DND-41 (cell line): Measurements from ENCODE around the gene CACNA2D4.

Source experiments
- EZH2 ChIP-seq: IDR thresholded peaks from 3 replicates; pipeline ENCODE4 v1.6.1; 2012; ENCODE audit warnings: borderline replicate concordance, low read depth, mild to moderate bottlenecking, moderate library complexity, low read length, inconsistent platforms; ENCODE audit not compliant: severe bottlenecking
- TF ChIP-seq, protein P1 (sequence below): IDR thresholded peaks from 2 replicates; pipeline ENCODE4 v1.5.1; 2012; ENCODE audit warnings: borderline replicate concordance, low read length, moderate library complexity, mild to moderate bottlenecking; ENCODE audit not compliant: poor library complexity, severe bottlenecking; ENCODE audit errors: extremely low read depth

DNA sequence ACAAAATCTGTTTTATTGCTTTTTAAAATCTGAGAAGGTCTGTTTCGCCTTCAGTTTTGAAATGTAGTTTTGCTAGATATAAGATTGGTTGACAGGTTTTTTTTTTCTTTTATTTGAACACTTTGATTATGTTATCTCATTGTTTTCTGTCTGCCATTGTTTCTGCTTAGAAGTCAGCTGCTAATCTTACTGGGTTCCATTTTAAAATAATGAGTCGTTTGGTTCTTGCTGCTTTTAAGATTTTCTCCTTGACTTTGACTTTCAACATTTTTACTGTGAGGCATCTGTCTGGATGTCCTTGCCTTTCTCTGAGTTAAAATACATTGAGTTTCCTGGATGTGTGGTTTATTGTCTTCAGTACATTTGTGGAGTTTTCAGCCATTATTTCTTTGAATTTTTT is 170.8 kb downstream of the CACNA2D4 start:
- TF ChIP-seq, protein P1, sequence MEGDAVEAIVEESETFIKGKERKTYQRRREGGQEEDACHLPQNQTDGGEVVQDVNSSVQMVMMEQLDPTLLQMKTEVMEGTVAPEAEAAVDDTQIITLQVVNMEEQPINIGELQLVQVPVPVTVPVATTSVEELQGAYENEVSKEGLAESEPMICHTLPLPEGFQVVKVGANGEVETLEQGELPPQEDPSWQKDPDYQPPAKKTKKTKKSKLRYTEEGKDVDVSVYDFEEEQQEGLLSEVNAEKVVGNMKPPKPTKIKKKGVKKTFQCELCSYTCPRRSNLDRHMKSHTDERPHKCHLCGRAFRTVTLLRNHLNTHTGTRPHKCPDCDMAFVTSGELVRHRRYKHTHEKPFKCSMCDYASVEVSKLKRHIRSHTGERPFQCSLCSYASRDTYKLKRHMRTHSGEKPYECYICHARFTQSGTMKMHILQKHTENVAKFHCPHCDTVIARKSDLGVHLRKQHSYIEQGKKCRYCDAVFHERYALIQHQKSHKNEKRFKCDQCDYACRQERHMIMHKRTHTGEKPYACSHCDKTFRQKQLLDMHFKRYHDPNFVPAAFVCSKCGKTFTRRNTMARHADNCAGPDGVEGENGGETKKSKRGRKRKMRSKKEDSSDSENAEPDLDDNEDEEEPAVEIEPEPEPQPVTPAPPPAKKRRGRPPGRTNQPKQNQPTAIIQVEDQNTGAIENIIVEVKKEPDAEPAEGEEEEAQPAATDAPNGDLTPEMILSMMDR, result no peak
- no peak for TF ChIP-seq EZH2
